Measurements from ENCODE around the gene ARHGAP32. TPM values are rescaled to one million over a fixed set of nuclear protein-coding genes. Genes with fewer than 3 reads are reported as not detected.

Gene ARHGAP32
- total RNA-seq, 1 experiment from 2014 or later: not detected

DNA sequence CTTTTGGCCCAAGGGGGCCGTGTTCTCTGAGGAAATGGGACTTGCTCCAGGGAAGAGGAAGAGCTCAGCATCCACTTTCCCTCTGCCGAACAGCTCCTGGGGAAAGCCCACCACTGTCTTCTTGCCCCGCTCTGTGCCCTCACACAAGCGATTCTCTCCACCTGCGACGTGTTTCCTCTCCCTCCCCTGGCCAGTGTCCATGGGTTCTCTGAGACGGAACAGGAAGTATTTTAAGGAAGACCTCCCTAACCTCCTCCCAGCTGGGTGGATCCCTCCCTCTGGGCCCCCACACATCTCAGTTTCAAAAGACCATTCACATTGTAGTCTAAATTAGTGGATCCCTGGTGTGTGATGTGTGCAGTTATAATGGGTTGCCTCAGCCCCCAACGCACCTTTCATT is 251.0 kb downstream of the ARHGAP32 start:
- H3K36me3 ChIP-seq (ENCODE audit: insufficient read depth, low read length): no peaks in the 10 kb centered on the region

DNA sequence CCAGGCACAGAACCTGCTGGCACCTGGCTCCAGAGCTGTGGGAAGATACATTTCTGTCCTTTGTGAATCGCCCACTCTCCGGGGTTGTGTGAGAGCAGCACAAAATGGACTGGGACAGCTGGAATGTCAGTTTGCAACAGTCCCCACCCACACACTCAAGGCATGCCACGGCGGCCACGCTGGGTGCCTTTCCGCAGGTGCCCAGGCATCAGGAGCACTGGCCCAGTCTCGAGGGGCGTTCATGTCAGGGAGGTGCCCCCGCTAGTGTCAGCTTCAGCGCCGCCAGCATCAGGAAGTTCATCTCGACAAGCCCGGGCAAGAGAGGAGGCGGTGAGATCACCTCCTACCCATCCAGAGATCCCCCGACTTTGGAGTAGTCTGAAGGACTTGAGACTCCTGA is 251.5 kb downstream of the ARHGAP32 start:
- DNase-seq: no peak

More for the DNA sequence above, 251.0 kb downstream of the ARHGAP32 start:
- no peaks in the 10 kb centered on the region for H3K79me2 ChIP-seq (ENCODE audit: low read length)
- H3K4me1 ChIP-seq (ENCODE audit: low read length): no peaks in the 10 kb centered on the region
- no peak overlapping the region for H3K9ac ChIP-seq (ENCODE audit: low read length)
- H3K9me3 ChIP-seq (ENCODE audit: low read length): no peaks in the 10 kb centered on the region
- no peaks in the 10 kb centered on the region for H3K27me3 ChIP-seq (ENCODE audit: low read length)
- no peak overlapping the region for H3K4me2 ChIP-seq (ENCODE audit: low read depth, low read length, poor library complexity, severe bottlenecking)
- H2AFZ ChIP-seq (ENCODE audit: low read length): no peak overlapping the region
- no peak overlapping the region for H3K4me3 ChIP-seq (ENCODE audit: low read length)
- H3K27ac ChIP-seq (ENCODE audit: low read length): no peak overlapping the region
- H4K20me1 ChIP-seq (ENCODE audit: insufficient read depth, low read depth, low read length): no peaks in the 10 kb centered on the region
- no peaks in the 10 kb centered on the region for H3K9me2 ChIP-seq (replicated peaks; ENCODE audit: insufficient read depth, low read length)
- DNase-seq: no peak

DNA sequence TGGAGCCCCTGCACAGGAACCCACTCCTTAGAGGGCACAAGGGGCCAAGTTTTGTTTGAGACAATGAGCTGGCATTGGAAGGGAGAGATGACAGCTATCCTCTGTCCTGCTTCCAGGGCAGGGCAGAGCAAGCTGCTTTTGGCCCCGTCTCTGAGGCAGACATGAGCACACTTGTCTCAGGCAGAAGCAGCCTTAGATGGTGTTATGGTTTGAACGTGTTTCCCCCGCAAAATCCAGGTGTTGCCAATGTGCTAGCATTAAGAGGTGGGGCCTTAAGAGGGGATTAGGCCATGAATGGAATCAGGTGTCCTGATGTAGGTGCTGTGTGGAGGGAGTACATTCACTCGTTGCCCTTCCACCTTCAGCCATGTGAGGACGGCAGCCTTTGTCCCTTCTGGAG is 252.0 kb downstream of the ARHGAP32 start:
- H3K9me2 ChIP-seq (replicated peaks; ENCODE audit: insufficient read depth, low read length): no peaks in the 10 kb centered on the region
- DNase-seq: no peak
- H3K4me3 ChIP-seq (ENCODE audit: low read length): no peak overlapping the region
- H4K20me1 ChIP-seq (ENCODE audit: insufficient read depth, low read depth, low read length): no peaks in the 10 kb centered on the region
- no peak overlapping the region for H2AFZ ChIP-seq (ENCODE audit: low read length)
- no peak overlapping the region for H3K27ac ChIP-seq (ENCODE audit: low read length)
- no peaks in the 10 kb centered on the region for H3K27me3 ChIP-seq (ENCODE audit: low read length)
- no peaks in the 10 kb centered on the region for H3K4me1 ChIP-seq (ENCODE audit: low read length)
- H3K79me2 ChIP-seq (ENCODE audit: low read length): no peaks in the 10 kb centered on the region
- H3K9ac ChIP-seq (ENCODE audit: low read length): no peak overlapping the region
- H3K9me3 ChIP-seq (ENCODE audit: low read length): no peaks in the 10 kb centered on the region
- no peaks in the 10 kb centered on the region for H3K36me3 ChIP-seq (ENCODE audit: insufficient read depth, low read length)
- H3K4me2 ChIP-seq (ENCODE audit: low read depth, low read length, poor library complexity, severe bottlenecking): no peak overlapping the region

More for the DNA sequence above, 251.5 kb downstream of the ARHGAP32 start:
- no peaks in the 10 kb centered on the region for H3K36me3 ChIP-seq (ENCODE audit: insufficient read depth, low read length)
- H3K4me2 ChIP-seq (ENCODE audit: low read depth, low read length, poor library complexity, severe bottlenecking): no peak overlapping the region
- H3K9me3 ChIP-seq (ENCODE audit: low read length): no peaks in the 10 kb centered on the region
- no peak overlapping the region for H3K9ac ChIP-seq (ENCODE audit: low read length)
- no peak overlapping the region for H3K4me3 ChIP-seq (ENCODE audit: low read length)
- no peak overlapping the region for H3K27ac ChIP-seq (ENCODE audit: low read length)
- H3K9me2 ChIP-seq (replicated peaks; ENCODE audit: insufficient read depth, low read length): no peaks in the 10 kb centered on the region
- no peaks in the 10 kb centered on the region for H4K20me1 ChIP-seq (ENCODE audit: insufficient read depth, low read depth, low read length)
- no peaks in the 10 kb centered on the region for H3K79me2 ChIP-seq (ENCODE audit: low read length)
- no peak overlapping the region for H2AFZ ChIP-seq (ENCODE audit: low read length)
- H3K27me3 ChIP-seq (ENCODE audit: low read length): no peaks in the 10 kb centered on the region
- H3K4me1 ChIP-seq (ENCODE audit: low read length): no peaks in the 10 kb centered on the region

DNA sequence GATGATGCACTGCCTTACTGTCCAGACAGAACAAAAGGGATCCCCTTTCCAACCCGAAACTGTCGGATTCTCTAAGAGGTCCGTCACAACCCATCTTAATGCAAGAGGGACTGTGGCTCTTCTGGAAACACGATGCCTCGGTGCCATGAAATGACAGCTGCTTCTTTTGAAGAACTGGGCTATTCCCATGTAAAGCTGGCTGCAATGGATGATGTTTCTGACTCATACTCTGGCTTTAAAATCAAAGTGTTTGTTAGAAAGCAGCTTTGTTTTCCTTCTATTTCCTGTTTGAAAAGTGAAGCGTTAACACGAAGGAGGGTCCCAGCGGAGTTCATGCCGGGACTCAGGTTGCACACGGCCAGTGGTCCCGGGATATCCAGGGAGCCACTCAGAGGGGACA is 252.5 kb downstream of the ARHGAP32 start:
- no peaks in the 10 kb centered on the region for H3K9me3 ChIP-seq (ENCODE audit: low read length)
- H3K9ac ChIP-seq (ENCODE audit: low read length): no peak overlapping the region
- H3K79me2 ChIP-seq (ENCODE audit: low read length): no peaks in the 10 kb centered on the region
- H2AFZ ChIP-seq (ENCODE audit: low read length): no peak overlapping the region
- H4K20me1 ChIP-seq (ENCODE audit: insufficient read depth, low read depth, low read length): no peaks in the 10 kb centered on the region
- no peaks in the 10 kb centered on the region for H3K36me3 ChIP-seq (ENCODE audit: insufficient read depth, low read length)
- no peak for DNase-seq
- H3K4me1 ChIP-seq (ENCODE audit: low read length): no peaks in the 10 kb centered on the region
- H3K27ac ChIP-seq (ENCODE audit: low read length): no peak overlapping the region
- no peak overlapping the region for H3K4me2 ChIP-seq (ENCODE audit: low read depth, low read length, poor library complexity, severe bottlenecking)
- H3K27me3 ChIP-seq (ENCODE audit: low read length): no peaks in the 10 kb centered on the region
- no peak overlapping the region for H3K4me3 ChIP-seq (ENCODE audit: low read length)
- no peaks in the 10 kb centered on the region for H3K9me2 ChIP-seq (replicated peaks; ENCODE audit: insufficient read depth, low read length)

DNA sequence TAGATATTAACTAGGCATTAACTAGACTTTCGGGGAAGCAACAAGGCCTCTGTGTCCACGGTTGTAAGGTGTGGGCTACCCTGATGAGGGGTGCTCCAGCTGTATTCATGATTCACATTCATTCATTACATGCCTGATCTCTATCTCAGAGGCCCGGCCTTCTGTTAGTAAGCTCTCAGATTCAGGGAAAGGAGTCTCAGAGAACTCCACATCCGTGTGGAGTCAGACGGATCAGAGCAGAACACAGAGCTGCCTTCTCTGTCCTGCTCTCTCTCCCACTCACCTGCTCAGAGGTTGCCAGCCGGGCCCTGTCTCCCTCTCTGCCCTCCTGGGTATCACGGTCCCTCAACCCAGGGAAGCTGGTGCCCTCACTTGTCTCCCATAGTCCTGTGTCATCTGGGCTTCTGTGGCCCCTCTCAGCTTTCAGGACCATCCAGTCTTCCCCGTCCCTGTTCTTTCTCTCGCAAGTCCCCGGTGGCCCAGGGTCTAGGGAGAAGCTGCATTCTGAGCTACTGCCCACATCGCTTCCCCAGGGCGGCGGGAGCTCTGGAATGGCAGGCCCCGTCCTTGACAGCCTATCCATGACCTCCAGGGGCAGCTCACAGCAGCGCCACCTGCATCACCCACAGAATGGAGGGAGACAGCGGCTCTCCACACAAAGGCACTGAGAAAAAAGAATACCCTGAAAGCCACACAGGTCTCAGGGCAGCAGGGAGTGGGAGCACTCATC is 253.8 kb downstream of the ARHGAP32 start:
- Histone ChIP-seq H3K27ac (ENCODE audit: low read length) (no peak overlapping the region), H3K4me2 (ENCODE audit: low read depth, low read length, poor library complexity, severe bottlenecking) (no peak overlapping the region), H3K79me2 (ENCODE audit: low read length) (no peaks in the 10 kb centered on the region), H3K27me3 (ENCODE audit: low read length) (no peaks in the 10 kb centered on the region), H3K9ac (ENCODE audit: low read length) (no peak overlapping the region), H4K20me1 (ENCODE audit: insufficient read depth, low read depth, low read length) (no peaks in the 10 kb centered on the region), H3K4me1 (ENCODE audit: low read length) (no peaks in the 10 kb centered on the region), H3K36me3 (ENCODE audit: insufficient read depth, low read length) (no peaks in the 10 kb centered on the region), H3K9me2 (replicated peaks; ENCODE audit: insufficient read depth, low read length) (no peaks in the 10 kb centered on the region), H3K4me3 (ENCODE audit: low read length) (no peak overlapping the region), H3K9me3 (ENCODE audit: low read length) (no peaks in the 10 kb centered on the region), H2AFZ (ENCODE audit: low read length) (no peak overlapping the region)
- no peak for DNase-seq

DNA sequence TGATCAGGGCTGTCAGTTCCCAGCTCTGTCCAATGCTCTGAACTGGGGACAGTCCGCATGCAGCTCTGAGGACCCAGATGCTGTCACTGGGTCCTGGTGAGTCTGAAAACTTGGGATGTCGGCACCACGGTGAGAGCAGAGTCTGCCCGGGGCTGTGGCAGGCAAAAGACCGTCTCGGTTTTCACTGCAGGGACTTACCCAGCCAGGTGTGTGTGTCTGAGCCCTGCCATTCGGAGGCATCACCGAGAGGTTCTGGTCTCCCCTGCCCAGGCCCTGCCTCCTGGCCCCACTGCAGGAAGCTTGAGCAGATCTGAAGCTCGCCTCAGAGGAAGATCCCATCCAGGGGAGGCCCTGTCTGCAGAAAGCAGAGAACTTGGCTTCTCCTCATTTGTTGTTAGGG is 254.6 kb downstream of the ARHGAP32 start:
- H3K79me2 ChIP-seq (ENCODE audit: low read length): no peaks in the 10 kb centered on the region
- no peaks in the 10 kb centered on the region for H4K20me1 ChIP-seq (ENCODE audit: insufficient read depth, low read depth, low read length)
- H3K36me3 ChIP-seq (ENCODE audit: insufficient read depth, low read length): no peaks in the 10 kb centered on the region
- H3K9ac ChIP-seq (ENCODE audit: low read length): no peak overlapping the region
- no peak for DNase-seq
- no peaks in the 10 kb centered on the region for H3K27me3 ChIP-seq (ENCODE audit: low read length)
- H3K4me2 ChIP-seq (ENCODE audit: low read depth, low read length, poor library complexity, severe bottlenecking): no peak overlapping the region
- no peaks in the 10 kb centered on the region for H3K9me3 ChIP-seq (ENCODE audit: low read length)
- no peaks in the 10 kb centered on the region for H3K9me2 ChIP-seq (replicated peaks; ENCODE audit: insufficient read depth, low read length)
- H3K4me1 ChIP-seq (ENCODE audit: low read length): no peaks in the 10 kb centered on the region
- H3K4me3 ChIP-seq (ENCODE audit: low read length): no peak overlapping the region
- H3K27ac ChIP-seq (ENCODE audit: low read length): no peak overlapping the region
- H2AFZ ChIP-seq (ENCODE audit: low read length): no peak overlapping the region

DNA sequence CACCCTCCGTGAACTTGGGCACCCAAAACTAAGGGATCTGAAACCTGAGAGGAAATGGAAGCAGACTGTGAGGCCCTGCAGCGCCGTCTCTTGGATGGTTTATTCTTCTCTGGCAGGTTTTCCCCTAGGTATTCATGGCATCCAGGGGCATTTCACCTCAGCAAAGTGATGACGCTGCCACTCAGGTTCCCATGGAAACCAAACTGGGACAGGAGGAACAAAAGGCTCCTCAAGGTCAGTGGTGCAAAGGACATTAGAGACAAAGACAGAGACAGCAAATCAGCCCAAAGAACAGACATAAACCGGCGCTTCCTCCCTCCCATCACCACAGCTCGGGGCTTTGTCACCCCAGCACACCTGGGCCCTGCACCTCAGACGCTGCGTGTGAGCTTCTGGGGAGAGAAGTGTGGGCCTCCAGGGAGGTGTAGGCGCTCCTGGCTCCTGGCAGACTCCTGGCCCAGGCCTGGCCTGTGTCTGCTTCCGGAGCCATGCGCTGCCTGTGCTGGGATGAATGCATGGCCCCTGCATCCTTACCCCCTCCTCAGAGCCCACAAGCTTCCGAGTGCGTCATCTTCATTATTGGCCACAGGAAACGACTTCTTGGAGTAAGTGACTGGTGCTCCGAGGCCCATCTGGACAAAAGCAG is 255.4 kb downstream of the ARHGAP32 start:
- DNase-seq: no peak
- no peaks in the 10 kb centered on the region for H3K4me1 ChIP-seq (ENCODE audit: low read length)
- no peaks in the 10 kb centered on the region for H3K27me3 ChIP-seq (ENCODE audit: low read length)
- H3K36me3 ChIP-seq (ENCODE audit: insufficient read depth, low read length): no peaks in the 10 kb centered on the region
- H4K20me1 ChIP-seq (ENCODE audit: insufficient read depth, low read depth, low read length): no peaks in the 10 kb centered on the region
- no peaks in the 10 kb centered on the region for H3K9me3 ChIP-seq (ENCODE audit: low read length)
- no peak overlapping the region for H3K27ac ChIP-seq (ENCODE audit: low read length)
- no peak overlapping the region for H3K4me2 ChIP-seq (ENCODE audit: low read depth, low read length, poor library complexity, severe bottlenecking)
- no peaks in the 10 kb centered on the region for H3K79me2 ChIP-seq (ENCODE audit: low read length)
- H3K9me2 ChIP-seq (replicated peaks; ENCODE audit: insufficient read depth, low read length): no peaks in the 10 kb centered on the region
- no peak overlapping the region for H3K9ac ChIP-seq (ENCODE audit: low read length)
- H3K4me3 ChIP-seq (ENCODE audit: low read length): no peak overlapping the region
- no peak overlapping the region for H2AFZ ChIP-seq (ENCODE audit: low read length)

DNA sequence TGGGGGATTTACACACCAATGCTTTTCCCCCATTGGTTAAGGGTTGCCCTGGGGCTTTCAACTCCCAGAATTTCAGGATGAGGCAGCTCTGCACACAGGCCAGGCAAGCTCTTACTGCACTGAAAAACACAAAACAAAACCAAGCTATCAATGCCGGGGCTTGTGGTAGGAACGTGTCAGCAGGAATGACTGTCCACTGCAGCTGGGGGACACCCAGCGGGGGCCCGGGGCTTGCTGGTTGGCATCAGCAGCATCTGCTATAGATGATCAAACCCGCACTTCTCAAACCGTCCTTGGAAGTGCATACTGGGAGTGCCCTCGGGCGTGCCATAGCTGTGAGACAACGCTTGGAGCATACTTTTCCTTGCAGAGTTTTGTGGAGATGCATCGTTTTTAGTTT is 257.2 kb downstream of the ARHGAP32 start:
- no peak overlapping the region for H3K9ac ChIP-seq (ENCODE audit: low read length)
- H3K4me3 ChIP-seq (ENCODE audit: low read length): no peak overlapping the region
- H3K36me3 ChIP-seq (ENCODE audit: insufficient read depth, low read length): no peaks in the 10 kb centered on the region
- H3K79me2 ChIP-seq (ENCODE audit: low read length): no peaks in the 10 kb centered on the region
- no peak overlapping the region for H2AFZ ChIP-seq (ENCODE audit: low read length)
- DNase-seq: no peak
- no peak overlapping the region for H3K4me2 ChIP-seq (ENCODE audit: low read depth, low read length, poor library complexity, severe bottlenecking)
- H3K27me3 ChIP-seq (ENCODE audit: low read length): no peaks in the 10 kb centered on the region
- no peak overlapping the region for H3K27ac ChIP-seq (ENCODE audit: low read length)
- no peaks in the 10 kb centered on the region for H3K9me3 ChIP-seq (ENCODE audit: low read length)
- no peaks in the 10 kb centered on the region for H3K9me2 ChIP-seq (replicated peaks; ENCODE audit: insufficient read depth, low read length)
- no peaks in the 10 kb centered on the region for H4K20me1 ChIP-seq (ENCODE audit: insufficient read depth, low read depth, low read length)
- no peaks in the 10 kb centered on the region for H3K4me1 ChIP-seq (ENCODE audit: low read length)

All from Karpas-422 (cell line).